Right atrium auricular region (tissue), 2 donors: ENCODE results near the gene PIK3AP1. TPM values are rescaled to one million over a fixed set of nuclear protein-coding genes. Genes with fewer than 3 reads are reported as not detected.
"Not testable (repeated sequence)": the region's sequence is repeated elsewhere in the genome, so short reads cannot be mapped to it uniquely, and the experiment has no call there.

Experiments used
- DNase-seq: peaks from one replicate; pipeline ENCODE4 v3.0.0-alpha.2; 2019; ENCODE audit warnings: low spot score
- H3K27ac ChIP-seq, 2 donors: fragments of 200-600 bp; sonication (generic); 1 replicate in 1 of 2; 2 replicates in 1 of 2; pipeline ENCODE4 v1.5.1; 2016 to 2019
- H3K27me3 ChIP-seq, 2 donors: fragments of 200-600 bp; sonication (generic); one replicate each; pipeline versions ENCODE4 v1.5.1 to v1.6.0; 2017 to 2019
- H3K36me3 ChIP-seq: fragments of 200-600 bp; sonication (generic); one replicate; pipeline ENCODE4 v1.5.1; 2016
- H3K4me1 ChIP-seq, 2 donors: fragments of 200-600 bp; sonication (generic); one replicate each; pipeline versions ENCODE4 v1.5.1 to v1.6.0; 2017 to 2019
- H3K4me3 ChIP-seq, 2 donors: fragments of 200-600 bp; sonication (generic); 1 replicate in 1 of 2; 2 replicates in 1 of 2; pipeline ENCODE4 v1.5.1; 2017 to 2019; ENCODE audit warnings: mild to moderate bottlenecking in 1 of 2, moderate library complexity in 1 of 2
- H3K9me3 ChIP-seq, 2 donors: fragments of 200-600 bp; sonication (generic); one replicate each; pipeline ENCODE4 v1.5.1; 2019
- CTCF ChIP-seq, 2 donors: fragments of 200-600 bp; sonication (generic); IDR thresholded peaks; one replicate each; pipeline ENCODE4 v1.5.1; 2019; ENCODE audit warnings: antibody characterized with exemption in 2 of 2
- total RNA-seq, 2 donors: library from RNA; depleted of rRNA; stranded (reverse); fragments of >200 nt; gene quantifications; one replicate each; pipeline ENCODE4 v1.1.0, GENCODE V29; 2016

Gene PIK3AP1
- total RNA-seq, 2 donors from 2014 or later: 3.1 to 11.2 TPM

- no peaks in the 10 kb centered on the region for H3K36me3 ChIP-seq
- H3K4me1 ChIP-seq: no peaks in the 10 kb centered on the region
- no peak overlapping the region for H3K4me3 ChIP-seq
- no peak for DNase-seq
- TF ChIP-seq CTCF (IDR thresholded peaks at IDR 0.05): no peak
- no peak overlapping the region for H3K27ac ChIP-seq
- H3K9me3 ChIP-seq: no peaks in the 10 kb centered on the region
- no peaks in the 10 kb centered on the region for H3K27me3 ChIP-seq
Observed at GRCh38 chr10:96703358-96703757, 17.0 kb downstream of the PIK3AP1 start.

- TF ChIP-seq CTCF (IDR thresholded peaks at IDR 0.05): no peak
- no peak for DNase-seq
- H3K27me3 ChIP-seq: no peaks in the 10 kb centered on the region
- H3K27ac ChIP-seq: no peak overlapping the region
- H3K9me3 ChIP-seq: no peaks in the 10 kb centered on the region
- no peaks in the 10 kb centered on the region for H3K4me1 ChIP-seq
- no peak overlapping the region for H3K4me3 ChIP-seq
- H3K36me3 ChIP-seq: no peaks in the 10 kb centered on the region
Observed at GRCh38 chr10:96701265-96701664, 19.0 kb downstream of the PIK3AP1 start.

- Histone ChIP-seq H3K27me3 (no peaks in the 10 kb centered on the region), H3K4me3 (no peak overlapping the region), H3K36me3 (no peaks in the 10 kb centered on the region), H3K27ac (no peak overlapping the region), H3K9me3 (no peaks in the 10 kb centered on the region), H3K4me1 (no peaks in the 10 kb centered on the region)
- no peak for TF ChIP-seq CTCF (IDR thresholded peaks at IDR 0.05)
- no peak for DNase-seq
Observed at GRCh38 chr10:96700374-96701099, 19.8 kb downstream of the PIK3AP1 start.

GRCh38 chr10:96699613-96700012 lies 20.7 kb downstream of the PIK3AP1 start:
- H3K4me1 ChIP-seq: no peaks in the 10 kb centered on the region
- H3K4me3 ChIP-seq: no peak overlapping the region
- H3K27ac ChIP-seq: no peak overlapping the region
- H3K27me3 ChIP-seq: no peaks in the 10 kb centered on the region
- TF ChIP-seq CTCF (IDR thresholded peaks at IDR 0.05): no peak
- no peaks in the 10 kb centered on the region for H3K36me3 ChIP-seq
- no peak for DNase-seq
- no peaks in the 10 kb centered on the region for H3K9me3 ChIP-seq

DNA sequence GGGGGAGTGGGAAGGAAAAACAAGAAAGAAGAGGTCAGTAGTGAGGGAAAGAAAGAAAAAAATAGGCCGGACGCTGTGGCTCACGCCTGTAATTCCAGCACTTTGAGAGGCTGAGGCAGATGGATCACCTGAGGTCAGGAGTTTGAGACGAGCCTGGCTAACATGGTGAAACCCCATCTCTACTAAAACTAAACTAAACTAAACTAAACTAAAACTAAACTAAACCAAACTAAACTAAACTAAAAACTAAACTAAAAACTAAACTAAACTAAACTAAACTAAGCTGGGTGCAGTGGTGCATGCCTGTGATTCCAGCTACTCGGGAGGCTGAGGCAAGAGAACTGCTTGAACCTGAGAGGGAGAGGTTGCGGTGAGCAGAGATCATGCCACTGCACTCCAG lies 22.0 kb downstream of the PIK3AP1 start:
- not testable (repeated sequence) for H3K36me3 ChIP-seq, H3K4me1 ChIP-seq, DNase-seq, H3K9me3 ChIP-seq, H3K27me3 ChIP-seq, H3K27ac ChIP-seq, H3K4me3 ChIP-seq

DNA sequence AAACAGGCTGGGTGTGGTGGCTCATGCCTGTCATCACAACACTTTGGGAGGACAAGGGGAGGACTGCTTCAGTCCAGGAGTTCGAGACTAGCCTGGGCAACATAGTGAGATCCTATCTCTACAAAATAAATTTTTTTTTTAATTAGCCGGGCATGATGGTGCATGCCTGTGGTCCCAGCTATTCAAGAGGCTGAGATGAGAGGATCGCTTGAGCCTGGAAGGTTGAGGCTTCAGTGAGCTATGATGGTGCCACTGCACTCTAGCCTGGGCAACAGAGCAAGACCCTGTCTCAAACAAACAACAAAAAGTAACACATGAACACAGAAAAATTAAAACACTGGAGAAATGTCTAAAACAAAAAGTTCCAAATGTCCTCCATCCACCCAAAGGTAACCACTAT lies 22.9 kb downstream of the PIK3AP1 start:
- TF ChIP-seq CTCF (IDR thresholded peaks at IDR 0.05): no peak
- H3K36me3 ChIP-seq: no peaks in the 10 kb centered on the region
- no peaks in the 10 kb centered on the region for H3K9me3 ChIP-seq
- no peak for DNase-seq
- no peaks in the 10 kb centered on the region for H3K27me3 ChIP-seq
- no peak overlapping the region for H3K4me3 ChIP-seq
- H3K4me1 ChIP-seq: no peaks in the 10 kb centered on the region
- H3K27ac ChIP-seq: no peak overlapping the region
